Measurements from ENCODE around the gene CMSS1. TPM values are rescaled to one million over a fixed set of nuclear protein-coding genes. Genes with fewer than 3 reads are reported as not detected.

CMSS1 gene
- total RNA-seq, 1 experiment from 2014 or later: 86.3 TPM

- in situ Hi-C loops (cut with HindIII; ENCODE audit: low pct_unique_long_range_greater_than_20kb, low sequenced_read_pairs): no loop called here
- Histone ChIP-seq H3K4me1 (ENCODE audit: control insufficient read depth, insufficient read depth, low read length) (peaks cover 3% of the 10 kb centered on the region; the same call in 1 of the 2 replicates), H3K4me3 (ENCODE audit: low read depth in 2 of 2, low read length in 2 of 2) (no peak overlapping the region), H3K27ac (ENCODE audit: low read length) (no peak overlapping the region), H3K27me3 (ENCODE audit: control insufficient read depth, insufficient read depth, low read length) (no peaks in the 10 kb centered on the region), H3K9me3 (ENCODE audit: control insufficient read depth, insufficient read depth, low read depth, low read length) (no peaks in the 10 kb centered on the region), H3K36me3 (ENCODE audit: control insufficient read depth, insufficient read depth, low read length) (no peaks in the 10 kb centered on the region)
- ATAC-seq: no peak
- no TSS peak for BruUV-seq (replicated peaks)
- ChIA-PET POLR2A (no interaction called here), CTCF (no interaction called here)
- intact Hi-C loops (cut with micrococcal nuclease; ENCODE audit: unreplicated experiment): no loop called here
- TF ChIP-seq POLR2AphosphoS5 (IDR thresholded peaks at IDR 0.05; ENCODE audit: low read depth, low read length) (no peak), TCF7L2 (IDR thresholded peaks at IDR 0.05; ENCODE audit: low read depth, low read length) (no peak), SIN3A (IDR thresholded peaks at IDR 0.05; ENCODE audit: borderline replicate concordance, insufficient read depth, low read depth, low read length) (no peak), REST (IDR thresholded peaks at IDR 0.05; ENCODE audit: insufficient read depth in 1 of 2, low read depth in 2 of 2, low read length in 1 of 2) (no peak), CTCF (IDR thresholded peaks at IDR 0.05) (no peak)
- DNase-seq (ENCODE audit: low read depth, low spot score): no peak
These were observed 152.5 kb downstream of the CMSS1 start for GRCh38 chr3:99970198-99970597.

- no peaks in the 10 kb centered on the region for H3K4me1 ChIP-seq (ENCODE audit: control insufficient read depth, insufficient read depth, low read length)
- no peaks in the 10 kb centered on the region for H3K27me3 ChIP-seq (ENCODE audit: control insufficient read depth, insufficient read depth, low read length)
- ChIA-PET CTCF (no interaction called here), POLR2A (no interaction called here)
- no peaks in the 10 kb centered on the region for H3K9me3 ChIP-seq (ENCODE audit: control insufficient read depth, insufficient read depth, low read depth, low read length)
- DNase-seq (ENCODE audit: low read depth, low spot score) (no peak), ATAC-seq (no peak)
- no peak overlapping the region for H3K4me3 ChIP-seq (ENCODE audit: low read depth in 2 of 2, low read length in 2 of 2)
- H3K27ac ChIP-seq (ENCODE audit: low read length): no peak overlapping the region
- TF ChIP-seq CTCF (IDR thresholded peaks at IDR 0.05) (no peak), POLR2AphosphoS5 (IDR thresholded peaks at IDR 0.05; ENCODE audit: low read depth, low read length) (no peak), TCF7L2 (IDR thresholded peaks at IDR 0.05; ENCODE audit: low read depth, low read length) (no peak), SIN3A (IDR thresholded peaks at IDR 0.05; ENCODE audit: borderline replicate concordance, insufficient read depth, low read depth, low read length) (no peak), REST (IDR thresholded peaks at IDR 0.05; ENCODE audit: insufficient read depth in 1 of 2, low read depth in 2 of 2, low read length in 1 of 2) (no peak)
- H3K36me3 ChIP-seq (ENCODE audit: control insufficient read depth, insufficient read depth, low read length): no peaks in the 10 kb centered on the region
- BruUV-seq (replicated peaks): no TSS peak
- intact Hi-C loops (cut with micrococcal nuclease; ENCODE audit: unreplicated experiment): no loop called here
- in situ Hi-C loops (cut with HindIII; ENCODE audit: low pct_unique_long_range_greater_than_20kb, low sequenced_read_pairs): no loop called here
These were observed 154.1 kb downstream of the CMSS1 start for GRCh38 chr3:99971761-99972160.
